DND-41 (cell line): ENCODE results near the gene NKX2-1.

Source experiments
- EZH2 ChIP-seq: IDR thresholded peaks from 3 replicates; pipeline ENCODE4 v1.6.1; 2012; ENCODE audit warnings: borderline replicate concordance, low read depth, mild to moderate bottlenecking, moderate library complexity, low read length, inconsistent platforms; ENCODE audit not compliant: severe bottlenecking
- TF ChIP-seq, protein P1 (sequence below): IDR thresholded peaks from 2 replicates; pipeline ENCODE4 v1.5.1; 2012; ENCODE audit warnings: borderline replicate concordance, low read length, moderate library complexity, mild to moderate bottlenecking; ENCODE audit not compliant: poor library complexity, severe bottlenecking; ENCODE audit errors: extremely low read depth

DNA sequence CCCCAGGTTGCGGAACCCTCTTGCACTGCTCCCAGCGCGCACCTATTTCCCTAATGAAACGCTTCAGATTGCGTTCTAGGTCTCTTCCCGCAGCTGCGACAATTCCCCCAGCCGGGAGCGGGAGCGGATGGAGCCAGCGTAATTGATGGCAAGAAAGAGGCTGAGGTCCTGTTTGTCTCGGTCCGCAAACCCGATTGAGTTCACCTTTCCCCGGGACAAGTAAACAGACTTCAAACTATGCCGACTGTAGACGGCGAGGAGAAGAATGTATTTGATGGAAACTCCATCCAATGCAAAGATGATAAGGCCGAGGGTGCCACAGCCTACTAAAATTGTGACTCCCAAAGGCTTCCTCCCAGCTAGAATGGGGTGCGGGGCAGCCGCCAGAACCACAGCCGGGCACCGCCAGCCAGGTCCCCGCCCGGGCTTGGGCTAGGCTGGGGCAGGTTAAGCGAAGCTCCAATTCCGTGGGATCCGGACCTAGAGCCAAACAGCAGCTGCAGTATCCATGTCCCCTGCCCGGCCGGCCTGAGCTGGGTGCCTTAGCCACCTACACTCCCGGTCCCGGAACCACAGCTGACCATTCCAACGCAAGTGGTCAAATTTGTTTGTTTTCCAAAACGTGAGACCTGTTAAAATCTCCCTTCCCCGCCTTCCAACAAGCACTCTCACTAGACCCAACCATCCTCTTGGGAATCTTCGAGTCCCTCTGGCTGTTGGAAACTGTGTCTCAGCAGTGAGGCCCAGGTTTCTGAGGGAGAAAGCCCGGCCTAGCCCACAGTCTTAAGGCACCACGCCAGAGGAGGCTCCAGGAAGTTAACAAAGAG, 5.5 kb downstream of the NKX2-1 start:
- TF ChIP-seq, protein P1, sequence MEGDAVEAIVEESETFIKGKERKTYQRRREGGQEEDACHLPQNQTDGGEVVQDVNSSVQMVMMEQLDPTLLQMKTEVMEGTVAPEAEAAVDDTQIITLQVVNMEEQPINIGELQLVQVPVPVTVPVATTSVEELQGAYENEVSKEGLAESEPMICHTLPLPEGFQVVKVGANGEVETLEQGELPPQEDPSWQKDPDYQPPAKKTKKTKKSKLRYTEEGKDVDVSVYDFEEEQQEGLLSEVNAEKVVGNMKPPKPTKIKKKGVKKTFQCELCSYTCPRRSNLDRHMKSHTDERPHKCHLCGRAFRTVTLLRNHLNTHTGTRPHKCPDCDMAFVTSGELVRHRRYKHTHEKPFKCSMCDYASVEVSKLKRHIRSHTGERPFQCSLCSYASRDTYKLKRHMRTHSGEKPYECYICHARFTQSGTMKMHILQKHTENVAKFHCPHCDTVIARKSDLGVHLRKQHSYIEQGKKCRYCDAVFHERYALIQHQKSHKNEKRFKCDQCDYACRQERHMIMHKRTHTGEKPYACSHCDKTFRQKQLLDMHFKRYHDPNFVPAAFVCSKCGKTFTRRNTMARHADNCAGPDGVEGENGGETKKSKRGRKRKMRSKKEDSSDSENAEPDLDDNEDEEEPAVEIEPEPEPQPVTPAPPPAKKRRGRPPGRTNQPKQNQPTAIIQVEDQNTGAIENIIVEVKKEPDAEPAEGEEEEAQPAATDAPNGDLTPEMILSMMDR: no peak
- no peak for TF ChIP-seq EZH2
